Right ventricle myocardium inferior (tissue), 1 donor: ENCODE measurements around the gene SLC12A7. TPM values are rescaled to one million over a fixed set of nuclear protein-coding genes. Genes with fewer than 3 reads are reported as not detected.
A peak's percentile ranks its signal among the peaks of the same experiment; 100 is the strongest.
"Not testable (repeated sequence)": the region's sequence is repeated elsewhere in the genome, so short reads cannot be mapped to it uniquely, and the experiment has no call there.

Source experiments
- ATAC-seq: fragments of 200-7000 bp; cut with Tn5 transposase; one replicate; pipeline ENCODE4 v1.9.1; 2020; ENCODE audit warnings: mild to moderate bottlenecking, moderate library complexity
- DNase-seq: peaks from one replicate; pipeline ENCODE4 v3.0.0; 2021; ENCODE audit errors: missing footprints
- intact Hi-C: fragments of 100-400 bp; cut with DNase I; formaldehyde crosslinking; loops from one replicate; pipeline ENCODE4 v1.11.0; 2022
- total RNA-seq: library from RNA; stranded (reverse); fragmentation: NEBNext Ultra II Directional; extraction: Animal tissue kit (Norgen Biotek cat#: 25700); gene quantifications from one replicate; pipeline ENCODE4 v1.2.1, GENCODE V29; 2021
- donor health status: DM: no; HTN: yes; CAD: no; lungs with severe emphysema.

SLC12A7 gene
- total RNA-seq, 1 donor from 2014 or later: 179 TPM

DNA sequence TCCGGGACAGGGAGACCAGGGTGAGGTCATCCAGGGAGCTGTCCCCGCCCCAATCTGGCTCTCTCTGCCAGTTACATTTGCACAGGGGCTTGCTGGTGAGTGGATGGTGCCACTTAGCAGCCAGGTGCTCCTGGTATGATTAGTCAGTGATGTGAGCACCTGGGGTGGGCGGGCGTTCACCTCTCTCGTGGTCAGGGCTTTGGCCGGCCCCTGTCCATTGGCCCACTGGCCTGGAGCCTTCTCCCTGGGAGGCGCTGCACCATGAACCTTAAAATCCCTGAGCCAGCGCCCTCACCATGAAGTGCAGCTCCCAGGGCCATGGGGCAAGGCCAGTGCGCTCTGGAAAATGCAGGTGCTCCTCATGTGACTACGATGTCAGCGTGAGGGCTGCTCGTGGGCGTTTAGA is 101.2 kb downstream of the SLC12A7 start:
- ATAC-seq (no peak), DNase-seq (no peak)
- intact Hi-C loops: no loop called here

DNA sequence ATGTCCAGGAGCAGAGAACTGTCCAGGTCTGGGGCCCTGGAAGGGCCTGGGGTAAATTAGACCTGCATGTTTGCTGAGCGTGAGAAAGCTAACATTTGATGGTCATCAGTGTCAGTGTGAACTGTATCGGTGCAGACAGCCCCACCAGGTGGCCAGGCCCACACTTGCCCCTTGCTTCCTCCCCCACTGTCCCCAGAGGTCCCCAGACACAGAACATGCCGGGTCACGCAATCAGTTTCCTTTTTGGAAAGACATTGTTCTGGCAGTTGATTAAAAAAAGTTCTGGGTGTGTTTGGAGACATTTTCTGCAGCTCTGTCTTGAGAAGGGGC is 101.7 kb downstream of the SLC12A7 start:
- DNase-seq (no peak), ATAC-seq (no peak)
- intact Hi-C loops: no loop called here

DNA sequence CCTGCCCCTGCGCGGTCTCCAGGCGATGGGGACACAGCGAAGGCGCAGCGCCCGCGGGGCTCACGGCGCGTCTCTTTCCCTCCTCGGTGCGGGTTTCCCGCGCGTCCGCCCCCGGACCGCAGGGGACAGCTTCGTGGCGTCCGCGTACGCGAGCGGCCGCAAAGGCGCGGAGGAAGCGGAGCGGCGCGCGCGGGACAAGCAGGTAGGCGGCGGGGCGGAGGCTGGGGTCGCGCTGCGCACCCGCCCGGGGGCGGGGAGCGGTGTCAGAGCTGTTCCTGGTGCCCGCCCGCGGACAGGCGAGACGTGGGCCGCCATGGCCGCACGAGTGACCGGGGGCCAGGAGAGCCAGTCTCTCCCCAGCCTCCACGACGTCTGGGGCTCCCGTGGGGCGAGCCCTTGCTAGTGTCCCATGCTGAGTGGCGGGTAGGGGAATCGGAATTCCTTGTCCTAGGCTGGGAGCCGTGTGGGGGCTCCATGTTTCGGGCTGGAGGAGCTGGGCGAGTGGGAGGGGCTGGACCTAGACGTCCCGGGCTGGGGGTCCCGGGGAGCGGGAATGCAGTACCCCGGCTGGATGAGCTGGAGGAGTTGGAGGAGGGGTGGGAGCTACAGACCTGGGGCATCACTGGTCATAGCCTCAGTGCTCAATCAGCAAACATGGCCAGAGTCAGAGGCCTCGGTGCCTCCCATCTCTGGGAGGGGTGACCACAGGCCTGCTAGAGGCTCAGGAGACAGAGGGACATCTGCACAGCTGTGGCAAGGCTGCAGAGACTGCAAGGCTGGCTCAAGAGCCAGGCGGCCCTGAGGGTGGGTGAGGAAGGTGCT is 102.3 kb downstream of the SLC12A7 start:
- no peak for ATAC-seq
- intact Hi-C loops: no loop called here
- no peak for DNase-seq

DNA sequence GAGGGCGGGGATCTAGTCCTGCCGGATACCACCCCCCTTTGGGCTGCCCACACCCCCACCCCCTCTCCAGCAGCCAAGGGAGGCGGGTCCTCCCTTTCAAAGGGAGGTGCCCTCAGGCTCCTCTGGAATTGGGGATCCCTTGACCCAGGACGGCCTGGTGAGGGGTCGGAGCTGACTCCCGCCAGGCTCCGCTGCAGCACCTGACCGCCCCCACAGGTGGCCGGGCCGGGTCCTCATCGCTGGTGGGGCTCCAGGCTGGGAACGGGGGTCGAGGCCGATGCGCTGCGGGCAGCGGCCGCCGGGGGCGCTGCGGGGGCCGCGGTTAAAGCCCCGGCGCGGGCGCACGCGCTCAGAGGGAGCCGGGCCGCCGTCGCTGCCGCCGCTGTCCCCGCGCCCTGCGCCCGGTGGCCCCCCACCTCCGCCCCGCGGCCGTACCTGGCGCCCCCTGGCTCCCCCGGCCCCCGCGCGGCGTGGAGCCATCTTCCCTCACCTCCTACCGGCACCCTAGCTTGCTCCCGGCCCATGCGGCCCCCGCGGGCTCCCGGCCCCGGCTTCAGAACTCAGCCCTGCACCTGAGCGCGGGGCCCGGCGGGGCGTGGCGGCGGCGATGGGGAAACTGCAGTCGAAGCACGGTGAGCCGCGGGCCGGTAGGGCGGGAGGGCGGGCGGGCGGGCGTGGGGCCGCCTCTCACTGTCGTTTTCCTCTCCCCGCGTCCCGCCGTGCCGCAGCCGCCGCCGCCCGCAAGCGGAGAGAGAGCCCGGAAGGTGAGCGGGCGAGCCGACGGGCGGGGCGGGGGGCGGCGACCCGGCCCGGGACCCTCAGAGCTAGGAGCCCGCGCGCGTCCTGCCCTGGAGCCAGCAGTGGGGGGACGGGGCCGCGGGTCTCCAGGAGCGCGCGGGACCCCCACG is 103.2 kb downstream of the SLC12A7 start, which contains the start of gene NKD2:
NKD2 (plus strand) TSS at position 352 of the 908 bp plus-strand sequence; CDS start at position 608, 256 bp downstream.
- ATAC-seq: peak; percentile 23
- DNase-seq: no peak
- intact Hi-C loops: no loop called here

DNA sequence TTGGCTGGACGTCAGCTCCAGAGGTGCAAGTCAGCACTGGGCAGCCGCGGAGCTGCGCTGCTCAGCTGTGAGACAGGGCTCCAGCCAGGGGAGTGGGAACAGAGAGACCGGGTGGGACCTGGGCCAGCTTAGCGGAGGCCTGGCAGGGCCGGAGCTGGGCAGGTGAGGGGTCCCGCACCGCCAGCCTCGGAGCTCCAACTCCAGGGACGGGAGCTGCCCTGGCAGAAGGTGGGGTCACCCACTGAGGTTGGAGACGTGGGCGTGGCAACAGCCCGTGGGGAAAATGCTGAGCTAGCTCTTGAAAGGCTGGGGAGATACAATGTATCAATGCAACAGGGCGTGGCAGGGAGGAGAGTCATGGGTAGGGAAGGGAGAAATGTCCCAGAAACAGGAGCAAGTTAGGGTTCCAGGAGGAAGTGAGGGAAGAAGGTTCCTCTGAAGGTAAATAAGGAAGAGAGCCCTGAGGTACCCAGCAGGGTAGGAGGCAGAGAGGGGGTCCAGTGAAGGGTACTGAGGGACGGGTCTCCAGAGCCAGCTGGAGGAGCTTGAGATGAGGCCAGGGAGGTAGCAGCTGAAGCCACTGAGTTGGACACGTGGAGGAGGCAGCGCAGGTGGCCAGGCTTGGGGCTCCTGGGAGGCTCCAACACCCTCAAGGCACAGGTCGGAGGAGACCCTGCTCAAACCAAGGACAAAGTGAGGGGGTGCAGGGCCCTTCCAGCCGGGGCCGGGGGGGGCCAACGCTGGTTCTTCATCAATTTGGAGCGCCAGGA is 104.0 kb downstream of the SLC12A7 start:
- intact Hi-C loops: no loop called here
- ATAC-seq: no peak
- no peak for DNase-seq

DNA sequence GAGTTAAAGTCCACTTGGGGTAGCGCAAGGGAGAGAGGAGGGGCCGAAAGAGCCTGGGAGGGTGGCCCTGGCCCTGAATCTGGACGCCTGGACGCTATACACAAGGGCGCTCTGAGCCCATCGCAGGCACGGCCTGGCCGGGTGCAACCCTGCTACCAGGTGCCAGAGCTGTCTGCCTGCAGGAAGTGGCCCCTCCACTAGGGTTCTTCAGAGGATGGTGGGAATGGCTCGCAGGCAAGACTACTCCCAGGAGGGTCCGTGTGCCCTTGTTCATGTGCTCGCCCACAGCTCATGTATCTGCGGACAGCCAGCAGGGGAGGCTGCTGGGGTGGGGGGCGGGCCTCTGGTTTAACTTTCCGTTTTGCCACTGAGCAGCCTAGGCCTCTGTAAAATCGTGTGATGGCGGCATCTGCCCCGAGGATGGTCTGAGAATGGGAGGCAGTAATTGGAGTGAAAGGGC is 104.6 kb downstream of the SLC12A7 start:
- DNase-seq (no peak), ATAC-seq (no peak)
- intact Hi-C loops: no loop called here

DNA sequence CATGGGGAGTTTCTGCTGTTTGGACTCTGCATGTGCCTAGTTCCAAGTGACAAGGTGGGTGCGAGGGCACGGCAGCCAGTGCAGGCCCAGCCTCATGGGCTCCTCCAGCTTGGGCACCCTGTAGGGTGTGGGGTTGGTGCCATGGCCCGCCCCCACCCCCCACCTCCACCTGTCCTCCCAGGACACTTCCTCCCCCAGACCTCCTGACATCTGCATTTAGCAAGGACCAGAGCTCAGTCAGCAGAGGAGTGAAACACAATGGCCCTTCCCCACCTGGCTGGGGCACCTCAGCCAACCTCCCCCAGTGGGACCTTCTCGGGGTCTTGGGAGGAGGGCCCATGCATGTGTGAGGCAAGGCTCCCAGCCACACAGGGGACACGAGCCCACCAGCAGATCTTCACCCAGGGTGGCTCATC is 105.2 kb downstream of the SLC12A7 start:
- ATAC-seq: no peak
- intact Hi-C loops: no loop called here
- no peak for DNase-seq

DNA sequence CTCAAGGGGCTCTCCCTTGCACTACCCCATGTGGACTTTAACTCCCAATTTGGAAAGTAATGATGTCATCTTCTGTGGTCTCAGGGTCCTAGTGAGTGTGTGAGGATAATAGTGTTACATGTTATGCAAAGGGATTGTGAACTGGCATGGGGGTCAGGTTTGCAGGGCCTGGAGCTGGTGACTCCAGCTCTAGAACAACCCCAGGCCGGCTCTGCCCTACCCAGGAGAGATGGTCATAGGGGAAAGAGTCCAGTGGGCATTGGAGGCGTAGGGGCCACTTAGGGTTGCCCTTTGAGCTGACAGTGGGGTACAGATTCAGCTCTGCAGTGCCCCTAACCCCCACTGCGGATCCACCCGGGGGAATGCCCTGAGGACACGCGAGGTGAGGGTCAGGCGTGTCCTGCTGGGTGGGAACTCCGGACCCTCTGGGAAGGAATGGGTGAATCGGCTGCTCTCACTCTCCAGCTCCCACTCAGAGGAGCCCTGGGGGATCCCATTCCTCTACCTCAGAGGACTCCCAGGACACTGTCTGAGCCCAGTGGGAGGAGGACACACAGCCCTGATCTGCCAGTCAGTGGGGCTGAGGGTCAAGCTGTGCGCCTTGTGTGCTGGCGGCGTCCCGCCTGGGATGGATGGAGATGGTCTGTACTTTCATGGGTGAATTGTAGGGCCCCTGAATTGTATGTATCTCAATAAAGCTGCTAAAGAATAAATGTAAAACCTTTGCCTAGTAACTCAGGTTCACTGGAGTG is 105.8 kb downstream of the SLC12A7 start:
- no peak for DNase-seq
- intact Hi-C loops: loop anchor here (2.0 kb wide), 1 partner anchor 135 kb away; no protein-coding TSS in a partner anchor
- no peak for ATAC-seq

DNA sequence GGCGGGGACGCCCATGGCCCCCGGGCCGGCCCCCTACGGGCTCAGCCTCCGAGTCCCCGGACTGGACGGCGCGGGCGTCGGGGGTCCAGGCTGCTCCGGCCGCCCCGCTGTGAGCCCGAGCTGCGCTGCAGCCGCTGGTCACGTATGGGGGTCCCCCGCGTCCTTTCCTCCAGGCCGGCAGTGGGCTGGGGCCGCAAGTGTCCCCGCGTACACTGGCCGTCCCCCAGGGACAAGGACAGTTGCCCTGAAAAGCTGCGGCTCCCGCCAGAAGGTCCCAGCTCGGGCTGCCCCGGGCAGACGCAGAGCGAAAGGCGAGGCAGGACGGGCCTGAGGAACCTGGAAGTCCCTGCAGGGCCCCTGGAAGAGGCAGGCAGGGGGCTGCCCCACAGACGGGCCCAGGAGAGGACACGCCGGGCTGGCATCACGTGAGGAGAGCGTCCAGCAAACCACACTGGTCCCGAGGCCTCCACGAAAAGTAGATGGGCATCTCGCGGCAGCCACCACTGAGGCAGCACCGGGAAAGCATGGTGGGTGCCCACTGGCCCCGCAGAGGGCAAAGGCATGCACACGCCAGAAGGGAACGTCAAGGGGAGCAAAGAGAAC is 106.5 kb downstream of the SLC12A7 start:
- DNase-seq (no peak), ATAC-seq (no peak)
- intact Hi-C loops: loop anchor here (2.0 kb wide), 1 partner anchor 135 kb away; no protein-coding TSS in a partner anchor

DNA sequence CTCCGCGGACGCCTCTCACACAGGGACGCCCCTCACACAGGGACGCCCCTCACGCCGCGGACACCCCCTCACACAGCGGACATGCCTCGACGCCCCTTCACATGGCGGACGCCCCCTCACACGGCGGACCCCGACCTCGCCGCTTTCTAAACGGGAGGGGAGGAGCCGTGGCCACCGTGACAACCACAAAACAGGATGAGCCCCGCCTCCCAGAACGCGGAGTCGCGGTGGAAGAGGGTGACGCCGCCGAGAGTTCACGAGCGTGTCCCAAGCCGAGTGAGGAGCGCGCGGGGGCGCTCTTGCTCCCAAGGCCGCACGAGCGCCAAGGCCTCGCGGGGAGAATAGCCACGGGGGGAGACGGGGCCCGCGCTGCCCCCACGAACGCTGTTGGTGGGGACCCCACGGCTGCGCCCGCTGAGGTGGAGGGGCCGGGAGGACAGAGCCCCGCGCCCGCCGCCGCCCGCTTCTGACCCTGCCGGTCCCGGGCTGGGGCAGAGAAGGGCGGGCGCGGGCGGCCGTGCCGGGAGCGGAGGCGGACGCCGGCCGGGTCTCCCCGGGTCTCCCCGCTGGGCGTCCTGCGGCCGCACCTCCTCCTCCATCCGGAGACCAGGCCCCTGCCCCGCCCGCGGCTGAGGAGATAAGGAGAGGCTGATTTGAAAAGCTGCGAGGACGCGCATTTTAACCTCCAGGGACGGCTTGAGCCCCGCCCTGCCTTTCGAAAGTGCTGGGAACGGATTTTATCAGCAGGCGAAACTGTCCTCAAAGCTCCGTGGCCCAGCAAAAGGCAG is 107.2 kb downstream of the SLC12A7 start:
- intact Hi-C loops: loop anchor here (2.0 kb wide), 1 partner anchor 136 kb away; no protein-coding TSS in a partner anchor
- ATAC-seq (peak; percentile 80), DNase-seq (peak; percentile 92)

DNA sequence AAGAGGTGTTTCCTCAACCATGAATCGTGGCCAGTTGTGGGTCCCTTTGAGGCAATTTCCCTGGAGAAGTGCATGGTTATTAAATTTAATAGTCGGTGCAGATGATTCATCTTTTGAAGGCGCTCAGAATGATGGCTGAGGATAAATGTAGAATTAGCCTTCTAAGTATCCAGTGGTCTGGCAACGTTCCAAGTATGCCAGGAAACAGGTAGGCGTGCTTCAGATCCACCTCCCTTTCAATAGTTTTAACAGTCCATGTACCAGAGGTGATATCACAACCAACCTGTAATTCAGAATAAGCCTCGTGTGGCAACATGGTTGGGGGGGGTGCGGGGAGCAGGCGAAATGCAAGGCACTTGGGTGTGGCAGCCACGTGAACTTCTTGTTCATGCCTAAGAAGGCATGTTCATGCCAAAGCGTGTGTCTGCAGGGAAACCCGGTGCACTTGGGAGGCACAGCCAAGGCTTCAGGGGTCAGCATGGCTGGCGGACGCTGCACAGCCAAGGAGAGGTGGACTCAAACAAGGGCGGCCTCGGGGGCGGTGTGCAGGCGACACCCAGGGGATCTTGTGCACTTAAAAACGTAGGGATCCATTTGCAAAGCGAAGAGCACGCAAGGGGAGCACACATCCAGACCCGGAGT is 108.4 kb downstream of the SLC12A7 start:
- ATAC-seq (no peak), DNase-seq (no peak)
- intact Hi-C loops: no loop called here

DNA sequence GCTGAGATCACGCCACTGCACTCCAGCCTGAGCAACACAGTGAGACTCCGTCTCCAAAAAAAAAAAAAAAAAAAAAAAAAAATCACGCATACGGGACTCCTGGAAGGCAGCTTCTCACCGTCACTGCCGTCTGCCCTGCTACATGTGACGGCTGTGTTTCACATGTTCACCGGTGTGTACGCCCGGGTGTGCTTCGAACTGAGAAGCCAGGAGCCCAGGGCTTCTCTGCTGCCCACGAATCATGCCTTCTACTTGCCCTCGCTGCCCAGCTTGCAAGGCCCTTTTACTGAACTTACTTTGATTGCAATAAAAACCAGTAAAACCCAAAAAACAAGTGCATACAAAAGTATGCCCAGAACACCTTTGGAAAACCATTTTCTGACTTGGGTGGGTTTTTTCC is 109.0 kb downstream of the SLC12A7 start:
- intact Hi-C loops: no loop called here
- no peak for DNase-seq
- ATAC-seq: no peak

DNA sequence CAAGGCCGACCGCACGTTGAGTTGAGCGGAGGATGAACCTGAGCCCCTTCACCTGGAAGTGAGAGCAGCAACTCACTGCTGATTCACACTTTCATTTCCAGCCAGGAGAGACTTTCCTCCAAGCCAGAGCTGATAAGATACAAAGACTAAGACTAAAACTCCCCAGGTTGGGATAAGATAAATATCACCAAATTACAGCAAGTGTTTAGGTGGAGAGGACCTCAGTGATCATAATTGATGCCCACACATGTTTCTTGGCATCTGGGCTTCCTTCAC is 109.7 kb downstream of the SLC12A7 start:
- DNase-seq (no peak), ATAC-seq (no peak)
- intact Hi-C loops: no loop called here

DNA sequence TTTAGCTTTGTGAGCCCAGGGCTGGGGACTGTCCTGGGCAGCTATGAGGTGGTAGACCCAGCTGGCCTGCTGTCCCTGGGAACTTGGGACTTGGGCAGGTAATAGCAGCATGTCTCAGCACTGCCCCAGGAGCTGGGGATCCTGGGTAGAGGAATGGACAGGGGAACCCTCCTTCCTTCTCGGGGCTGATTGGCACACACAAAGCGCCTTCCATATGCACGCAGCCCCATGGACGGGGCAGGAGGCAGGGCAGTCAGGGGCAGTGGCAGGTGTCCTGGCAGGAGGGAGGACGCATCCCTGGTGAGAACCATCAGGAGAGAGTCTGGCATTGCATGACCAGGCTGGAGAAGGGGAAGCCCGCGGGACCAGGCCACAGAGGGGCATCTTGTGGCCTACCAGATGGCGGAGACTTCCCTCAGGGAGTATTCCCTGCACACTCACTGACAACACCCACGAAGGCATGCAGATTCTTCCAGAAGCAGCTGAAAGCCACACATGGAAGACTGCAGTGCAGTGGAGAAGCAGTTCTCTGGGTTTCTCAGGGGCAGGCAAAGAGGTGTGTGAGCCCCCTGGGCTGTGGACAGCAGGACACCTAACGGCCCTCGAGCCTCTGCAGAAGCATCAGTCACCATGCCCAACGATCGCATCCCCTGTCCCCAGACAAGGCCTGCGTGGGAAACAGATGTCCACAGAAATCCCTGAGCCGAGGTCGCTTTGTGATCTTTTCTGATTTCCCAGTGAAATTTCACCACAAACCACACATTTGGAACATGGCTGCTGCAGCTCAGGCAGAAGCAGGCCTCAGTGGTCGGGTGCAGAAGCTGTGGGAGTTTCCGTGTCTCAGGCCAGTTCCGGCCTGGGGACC is 110.2 kb downstream of the SLC12A7 start:
- DNase-seq: no peak
- ATAC-seq: no peak
- intact Hi-C loops: no loop called here

DNA sequence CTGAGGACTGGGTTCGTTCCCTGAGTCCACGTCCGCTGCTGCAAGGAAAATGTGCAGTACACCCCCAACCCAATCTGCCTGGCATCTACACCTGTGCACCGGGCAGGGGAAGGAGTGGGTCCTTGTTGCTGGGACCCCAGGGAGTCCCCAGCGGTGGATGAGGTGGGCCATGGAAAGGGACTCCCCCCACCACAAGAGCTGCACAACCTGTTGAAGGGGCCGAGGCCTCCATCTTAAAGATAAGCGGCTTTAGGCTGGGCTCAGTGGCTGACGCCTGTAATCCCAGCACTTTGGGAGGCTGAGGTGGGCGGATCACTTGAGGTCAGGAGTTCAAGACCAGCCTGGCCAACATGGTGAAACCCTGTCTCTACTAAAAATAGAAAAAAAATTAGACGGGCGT is 111.0 kb downstream of the SLC12A7 start:
- ATAC-seq, intact Hi-C loops, DNase-seq: not testable (repeated sequence)
